Cardiac fibroblast (primary cell): ENCODE measurements around the gene ATP4B.

Experiments used
- DNase-seq, 2 donors: peaks; one replicate each; pipeline versions ENCODE4 v3.0.0 to v3.0.0-alpha.2; 2010; ENCODE audit warnings: low read depth in 2 of 2
- H3K4me3 ChIP-seq, 2 donors: replicated peaks in 1 of 2; 1 replicate in 1 of 2; 2 replicates in 1 of 2; pipeline ENCODE4 v1.5.1; 2011; ENCODE audit warnings: low read depth in 2 of 2, low read length in 2 of 2, mild to moderate bottlenecking in 2 of 2, moderate library complexity in 1 of 2
- CTCF ChIP-seq: IDR thresholded peaks from one replicate; pipeline ENCODE4 v1.5.1; 2011; ENCODE audit warnings: low read depth, mild to moderate bottlenecking, low read length, inconsistent platforms

ATP4B gene

GRCh38 chr13:113631341-113632095, 26.5 kb downstream of the ATP4B start:
- TF ChIP-seq CTCF, result no peak
- no peak overlapping the region for H3K4me3 ChIP-seq
- no peak for DNase-seq

GRCh38 chr13:113630804-113631203, 27.2 kb downstream of the ATP4B start:
- H3K4me3 ChIP-seq, result no peak overlapping the region
- no peak for TF ChIP-seq CTCF
- DNase-seq, result no peak

- no peak overlapping the region for H3K4me3 ChIP-seq
- TF ChIP-seq CTCF, result no peak
- no peak for DNase-seq
Measured at GRCh38 chr13:113630296-113630695, 27.7 kb downstream of the ATP4B start.

- H3K4me3 ChIP-seq, result no peak overlapping the region
- DNase-seq, result no peak
- no peak for TF ChIP-seq CTCF
Measured at GRCh38 chr13:113629866-113630265, 28.1 kb downstream of the ATP4B start.

GRCh38 chr13:113628291-113629270, 29.4 kb downstream of the ATP4B start:
- H3K4me3 ChIP-seq, result no peak overlapping the region
- no peak for DNase-seq
- no peak for TF ChIP-seq CTCF

GRCh38 chr13:113627136-113627535, 30.9 kb downstream of the ATP4B start:
- TF ChIP-seq CTCF, result no peak
- no peak for DNase-seq
- no peak overlapping the region for H3K4me3 ChIP-seq
